H9 (cell line): ENCODE data around the gene IFIT1. TPM values are rescaled to one million over a fixed set of nuclear protein-coding genes. Genes with fewer than 3 reads are reported as not detected.

Experiments used
- DNase-seq: peaks from one replicate; pipeline ENCODE4 v3.0.0-alpha.2; 2017
- H2AFZ ChIP-seq: one replicate; pipeline ENCODE4 v1.6.1; 2013; ENCODE audit warnings: mild to moderate bottlenecking, low read length, control low read depth, moderate library complexity
- H2AK5ac ChIP-seq: 2 replicates; pipeline ENCODE4 v1.6.1; 2013; ENCODE audit warnings: low read length, control low read depth, mixed read lengths; ENCODE audit not compliant: insufficient read length
- H2BK120ac ChIP-seq: one replicate; pipeline ENCODE4 v1.6.1; 2013; ENCODE audit warnings: low read depth, mild to moderate bottlenecking, low read length, control low read depth, inconsistent platforms; ENCODE audit not compliant: poor library complexity, severe bottlenecking
- H2BK12ac ChIP-seq: 2 replicates; pipeline ENCODE4 v1.6.1; 2013; ENCODE audit warnings: low read length, control low read depth, mixed read lengths, low read depth; ENCODE audit not compliant: insufficient read length
- H2BK15ac ChIP-seq: 2 replicates; pipeline ENCODE4 v1.6.1; 2013; ENCODE audit warnings: low read depth, low read length, control low read depth
- H2BK20ac ChIP-seq: one replicate; pipeline ENCODE4 v1.6.1; 2013; ENCODE audit warnings: low read depth, mild to moderate bottlenecking, low read length, control low read depth, inconsistent platforms; ENCODE audit not compliant: poor library complexity, severe bottlenecking
- H2BK5ac ChIP-seq: 2 replicates; pipeline ENCODE4 v1.6.1; 2013; ENCODE audit warnings: low read length, control low read depth, mixed read lengths; ENCODE audit not compliant: insufficient read length
- H3K14ac ChIP-seq: 2 replicates; pipeline ENCODE4 v1.6.1; 2013; ENCODE audit warnings: low read length, control low read depth; ENCODE audit not compliant: insufficient read depth
- H3K18ac ChIP-seq: 2 replicates; pipeline ENCODE4 v1.6.1; 2013; ENCODE audit warnings: low read depth, mild to moderate bottlenecking, mixed read lengths, low read length, control low read depth; ENCODE audit not compliant: insufficient read length
- H3K23ac ChIP-seq: 2 replicates; pipeline ENCODE4 v1.6.1; 2013; ENCODE audit warnings: low read length, control low read depth, mixed read lengths, low read depth; ENCODE audit not compliant: insufficient read length
- H3K23me2 ChIP-seq: 2 replicates; pipeline ENCODE4 v1.6.1; 2013; ENCODE audit warnings: low read depth, mild to moderate bottlenecking, mixed read lengths, low read length, control low read depth; ENCODE audit not compliant: insufficient read length, poor library complexity, severe bottlenecking
- H3K27ac ChIP-seq: 2 replicates; pipeline ENCODE4 v1.5.1; 2013; ENCODE audit warnings: low read length, control low read depth, mixed read lengths, low read depth; ENCODE audit not compliant: insufficient read length
- H3K27me3 ChIP-seq: 2 replicates; pipeline ENCODE4 v1.6.1; 2013; ENCODE audit warnings: low read length, control low read depth, inconsistent platforms; ENCODE audit not compliant: insufficient read depth
- H3K4ac ChIP-seq: 2 replicates; pipeline ENCODE4 v1.6.1; 2013; ENCODE audit warnings: low read depth, mild to moderate bottlenecking, control low read depth, inconsistent platforms, low read length, moderate library complexity
- H3K4me1 ChIP-seq: 2 replicates; pipeline ENCODE4 v1.6.1; 2013; ENCODE audit warnings: low read length, control low read depth, inconsistent platforms; ENCODE audit not compliant: insufficient read depth
- H3K4me2 ChIP-seq: 2 replicates; pipeline ENCODE4 v1.6.1; 2013; ENCODE audit warnings: low read length, control low read depth, mixed read lengths; ENCODE audit not compliant: insufficient read length, insufficient read depth
- H3K56ac ChIP-seq: 2 replicates; pipeline ENCODE4 v1.6.1; 2013; ENCODE audit warnings: low read depth, mild to moderate bottlenecking, mixed read lengths, low read length, control low read depth; ENCODE audit not compliant: insufficient read length
- H3K79me1 ChIP-seq: 2 replicates; pipeline ENCODE4 v1.6.1; 2013; ENCODE audit warnings: low read depth, mild to moderate bottlenecking, moderate library complexity, low read length, control low read depth, inconsistent platforms; ENCODE audit not compliant: insufficient read depth, poor library complexity, severe bottlenecking
- H3K79me2 ChIP-seq: 2 replicates; pipeline ENCODE4 v1.6.1; 2013; ENCODE audit warnings: low read length, control low read depth, inconsistent platforms; ENCODE audit not compliant: insufficient read depth
- H3K9ac ChIP-seq: 2 replicates; pipeline ENCODE4 v1.6.1; 2013; ENCODE audit warnings: low read length, control low read depth, mixed read lengths; ENCODE audit not compliant: insufficient read length; ENCODE audit errors: extremely low read depth
- H3K9me3 ChIP-seq: one replicate; pipeline ENCODE4 v1.6.1; 2013; ENCODE audit warnings: low read depth, low read length, inconsistent platforms; ENCODE audit not compliant: control insufficient read depth
- H3T11ph ChIP-seq: one replicate; pipeline ENCODE4 v1.6.1; 2013; ENCODE audit warnings: mild to moderate bottlenecking, low read length, control low read depth, inconsistent platforms
- H4K20me1 ChIP-seq: one replicate; pipeline ENCODE4 v1.6.1; 2013; ENCODE audit not compliant: control insufficient read depth, insufficient read length, insufficient read depth
- H4K5ac ChIP-seq: 2 replicates; pipeline ENCODE4 v1.6.1; 2013; ENCODE audit warnings: low read depth, mild to moderate bottlenecking, mixed read lengths, low read length, control low read depth; ENCODE audit not compliant: insufficient read length
- H4K8ac ChIP-seq: replicated peaks from 2 replicates; pipeline ENCODE4 v1.6.1; 2013; ENCODE audit warnings: low read length, control low read depth, mixed read lengths, low read depth; ENCODE audit not compliant: insufficient read length
- H4K91ac ChIP-seq: 2 replicates; pipeline ENCODE4 v1.6.1; 2013; ENCODE audit warnings: low read depth, mild to moderate bottlenecking, moderate library complexity, mixed read lengths, low read length, control low read depth; ENCODE audit not compliant: insufficient read length
- H3K27ac Mint-ChIP-seq, 3 experiments: 2 replicates in 2 of 3; 3 replicates in 1 of 3; pipeline ENCODE4 v1.8.0; 2020 to 2021; ENCODE audit warnings: mixed read lengths in 3 of 3, mild to moderate bottlenecking in 1 of 3, moderate library complexity in 1 of 3
- H3K27me3 Mint-ChIP-seq: 2 replicates; pipeline ENCODE4 v1.8.0; 2021; ENCODE audit warnings: low read depth, mild to moderate bottlenecking, moderate library complexity, mixed read lengths
- H3K36me3 Mint-ChIP-seq, 3 experiments: 2 replicates in 2 of 3; 3 replicates in 1 of 3; pipeline ENCODE4 v1.8.0; 2020 to 2021; ENCODE audit warnings: low read depth in 3 of 3, mixed read lengths in 3 of 3; ENCODE audit not compliant: insufficient read depth in 1 of 3
- H3K4me1 Mint-ChIP-seq, 2 experiments: 2 replicates each; pipeline ENCODE4 v1.8.0; 2020; ENCODE audit warnings: mixed read lengths in 2 of 2
- H3K4me3 Mint-ChIP-seq, 2 experiments: 2 replicates in 1 of 2; 3 replicates in 1 of 2; pipeline ENCODE4 v1.8.0; 2020 to 2021; ENCODE audit warnings: mild to moderate bottlenecking in 2 of 2, mixed read lengths in 2 of 2, moderate library complexity in 1 of 2
- H3K9me3 Mint-ChIP-seq, 2 experiments: 2 replicates in 1 of 2; 3 replicates in 1 of 2; pipeline ENCODE4 v1.8.0; 2020; ENCODE audit warnings: mild to moderate bottlenecking in 2 of 2, mixed read lengths in 2 of 2, moderate library complexity in 1 of 2
- CTCF ChIP-seq: fragments of 200-600 bp; sonication (generic); conservative IDR thresholded peaks from 3 replicates; pipeline ENCODE4 v1.8.0; 2021; ENCODE audit warnings: antibody characterized with exemption, mild to moderate bottlenecking
- WGBS: extraction: QIAGEN DNeasy Blood & Tissue Kit; methylation state at CpG from one replicate; pipeline ENCODE4 v1.1.7; 2013; ENCODE audit warnings: missing lambda C conversion rate, low lambda C conversion rate, mixed read lengths; ENCODE audit not compliant: insufficient read length; ENCODE audit errors: extremely low coverage; 5-methylcytosine and 5-hydroxymethylcytosine counted together
- total RNA-seq: library from RNA; stranded (reverse); gene quantifications from 2 replicates; pipeline ENCODE4 v1.2.1, GENCODE V29; 2021

Gene IFIT1
- total RNA-seq, 1 experiment from 2014 or later: 1.2 TPM

- no peak overlapping the region for H4K91ac ChIP-seq
- H3K23ac ChIP-seq: no peak overlapping the region
- H3K18ac ChIP-seq: no peak overlapping the region
- H4K8ac ChIP-seq: no peak overlapping the region
- no peak overlapping the region for H3K56ac ChIP-seq
- no peak overlapping the region for H2BK5ac ChIP-seq
- no peak overlapping the region for H3K27ac ChIP-seq
- TF ChIP-seq CTCF: no peak
- H2AFZ ChIP-seq: no peak overlapping the region
- H3K4ac ChIP-seq: no peak overlapping the region
- H3K4me1 Mint-ChIP-seq: peaks cover 0 to 10% of the 10 kb centered on the region in 2 experiments; a peak in 1 of 4 replicates
- no peak overlapping the region for H2BK120ac ChIP-seq
- H3K27me3 ChIP-seq: no peaks in the 10 kb centered on the region
- no peak overlapping the region for H2BK15ac ChIP-seq
- no peak overlapping the region for H4K5ac ChIP-seq
- H3K4me1 ChIP-seq: no peaks in the 10 kb centered on the region
- no peak overlapping the region for H2AK5ac ChIP-seq
- no peak overlapping the region for H2BK12ac ChIP-seq
- no peaks in the 10 kb centered on the region for H3K23me2 ChIP-seq
- H4K20me1 ChIP-seq: no peaks in the 10 kb centered on the region
- no CpG with 5 or more reads among the region's 2 CpGs for WGBS
- no peak overlapping the region for H3K4me2 ChIP-seq
- no peak for DNase-seq
- no peak overlapping the region for H3K4me3 Mint-ChIP-seq
- H3K27ac Mint-ChIP-seq: no peak overlapping the region
- no peak overlapping the region for H3K14ac ChIP-seq
- no peak overlapping the region for H2BK20ac ChIP-seq
- H3K79me1 ChIP-seq: peaks cover 2% of the 10 kb centered on the region
- no peaks in the 10 kb centered on the region for H3K79me2 ChIP-seq
- no peak overlapping the region for H3K9ac ChIP-seq
- H3K27me3 Mint-ChIP-seq: no peaks in the 10 kb centered on the region; the same call in 1 of the 2 replicates
- no peak overlapping the region for H3T11ph ChIP-seq
- H3K36me3 Mint-ChIP-seq: peaks cover 5 to 15% (median 9%) of the 10 kb centered on the region in 3 experiments; a peak in 6 of 7 replicates
- H3K9me3 Mint-ChIP-seq: peaks cover 3 to 17% of the 10 kb centered on the region in 2 experiments; a peak in 4 of 5 replicates
- H3K9me3 ChIP-seq: no peaks in the 10 kb centered on the region
Measured at GRCh38 chr10:89403043-89403442, 10.6 kb downstream of the IFIT1 start.
